Caco-2 (cell line): ENCODE results near the gene NDUFA13. TPM values are rescaled to one million over a fixed set of nuclear protein-coding genes. Genes with fewer than 3 reads are reported as not detected.

Source experiments
- BruUV-seq: library from RNA; stranded (reverse); fragments of 400-500 nt; replicated peaks from 2 replicates; lab custom pipeline; 2021; lab: Mats Ljungman, UMichigan
- CTCF ChIA-PET: fragments of 300-600 bp; sonication (Branson Sonifier 250); formaldehyde crosslinking; loops from one replicate; lab custom pipeline; 2022; ENCODE audit warnings: antibody characterized with exemption; lab: Charles Lee
- POLR2A ChIA-PET: fragments of 300-600 bp; sonication (Branson Sonifier 250); formaldehyde crosslinking; loops from one replicate; lab custom pipeline; 2022; ENCODE audit warnings: antibody characterized with exemption; lab: Charles Lee
- DNase-seq, 2 experiments: peaks; one replicate each; pipeline versions ENCODE4 v3.0.0 to v3.0.0-alpha.2; 2020 to 2022
- H3K27me3 ChIP-seq: replicated peaks from 2 replicates; pipeline ENCODE4 v1.6.0; 2011; ENCODE audit warnings: low read length; ENCODE audit not compliant: control insufficient read depth, insufficient read depth
- H3K36me3 ChIP-seq: 2 replicates; pipeline ENCODE4 v1.5.1; 2011; ENCODE audit warnings: low read length; ENCODE audit not compliant: control insufficient read depth, insufficient read depth
- H3K4me1 ChIP-seq: fragments of 250-450 bp; sonication (Bioruptor Pico); 2 replicates; pipeline ENCODE4 v1.5.1; 2020; ENCODE audit warnings: mild to moderate bottlenecking
- H3K4me3 ChIP-seq: 2 replicates; pipeline ENCODE4 v1.5.1; 2011; ENCODE audit warnings: low read depth, mild to moderate bottlenecking, control low read depth, low read length
- H3K9me3 ChIP-seq: fragments of 250-450 bp; sonication (Bioruptor Pico); 2 replicates; pipeline ENCODE4 v1.5.1; 2020; ENCODE audit warnings: mild to moderate bottlenecking, moderate library complexity
- H3K27ac Mint-ChIP-seq: one replicate; pipeline ENCODE4 v1.8.0; 2022; ENCODE audit warnings: mixed read lengths; ENCODE audit not compliant: unreplicated experiment
- H3K27me3 Mint-ChIP-seq: one replicate; pipeline ENCODE4 v1.8.0; 2022; ENCODE audit warnings: mixed read lengths; ENCODE audit not compliant: insufficient read depth, unreplicated experiment
- H3K36me3 Mint-ChIP-seq: one replicate; pipeline ENCODE4 v1.8.0; 2022; ENCODE audit warnings: mild to moderate bottlenecking, mixed read lengths; ENCODE audit not compliant: insufficient read depth, unreplicated experiment
- H3K4me1 Mint-ChIP-seq: one replicate; pipeline ENCODE4 v1.8.0; 2022; ENCODE audit warnings: low read depth, mixed read lengths; ENCODE audit not compliant: unreplicated experiment
- H3K4me3 Mint-ChIP-seq: one replicate; pipeline ENCODE4 v1.8.0; 2022; ENCODE audit warnings: mild to moderate bottlenecking, moderate library complexity, mixed read lengths; ENCODE audit not compliant: unreplicated experiment
- H3K9me3 Mint-ChIP-seq: one replicate; pipeline ENCODE4 v1.8.0; 2022; ENCODE audit warnings: mixed read lengths; ENCODE audit not compliant: unreplicated experiment
- CTCF ChIP-seq, 2 experiments: fragments of 200-600 bp in 1 of 2; IDR thresholded peaks; 1 replicate in 1 of 2; 2 replicates in 1 of 2; pipeline versions ENCODE4 v1.5.1 to v1.8.0; 2011 to 2022; ENCODE audit warnings: antibody characterized with exemption in 1 of 2, control low read depth in 1 of 2, inconsistent platforms in 1 of 2, low read depth in 1 of 2, low read length in 1 of 2, mild to moderate bottlenecking in 1 of 2, moderate library complexity in 1 of 2; ENCODE audit not compliant: insufficient read depth in 1 of 2, severe bottlenecking in 1 of 2, unreplicated experiment in 1 of 2
- intact Hi-C: fragments of 100-400 bp; cut with micrococcal nuclease; formaldehyde crosslinking; loops from one replicate; pipeline ENCODE4 v1.10.0; 2022; ENCODE audit not compliant: unreplicated experiment
- total RNA-seq: library from RNA; stranded (reverse); gene quantifications from 2 replicates; pipeline ENCODE4 v1.2.3, GENCODE V29; 2022

The NDUFA13 gene
- total RNA-seq, 1 experiment from 2014 or later, result 355 TPM

GRCh38 chr19:19543640-19544039 is 27.6 kb downstream of the NDUFA13 start:
- Mint-ChIP-seq H3K9me3 (no peaks in the 10 kb centered on the region), H3K4me1 (peaks cover 4% of the 10 kb centered on the region), H3K27ac (no peak overlapping the region), H3K27me3 (no peaks in the 10 kb centered on the region), H3K4me3 (no peak overlapping the region), H3K36me3 (no peaks in the 10 kb centered on the region)
- intact Hi-C loops, result no loop called here
- CTCF ChIA-PET, result no interaction called here
- H3K4me1 ChIP-seq, result no peaks in the 10 kb centered on the region
- no peak overlapping the region for H3K4me3 ChIP-seq
- no TSS peak for BruUV-seq
- DNase-seq, result no peak
- no peaks in the 10 kb centered on the region for H3K27me3 ChIP-seq
- TF ChIP-seq CTCF (IDR thresholded peaks at IDR 0.05; ENCODE audit: insufficient read depth in 1 of 2, low read depth in 1 of 2, low read length in 1 of 2, severe bottlenecking in 1 of 2, unreplicated experiment in 1 of 2), result no peak
- H3K36me3 ChIP-seq, result no peaks in the 10 kb centered on the region
- POLR2A ChIA-PET, result no interaction called here
- H3K9me3 ChIP-seq, result no peaks in the 10 kb centered on the region

GRCh38 chr19:19544257-19544953 is 28.4 kb downstream of the NDUFA13 start:
- H3K27ac Mint-ChIP-seq, result no peak overlapping the region
- ChIA-PET CTCF (no interaction called here), POLR2A (no interaction called here)
- H3K4me1 Mint-ChIP-seq, result no peaks in the 10 kb centered on the region
- Histone ChIP-seq H3K4me3 (no peak overlapping the region), H3K4me1 (no peaks in the 10 kb centered on the region), H3K9me3 (no peaks in the 10 kb centered on the region), H3K27me3 (no peaks in the 10 kb centered on the region), H3K36me3 (no peaks in the 10 kb centered on the region)
- TF ChIP-seq CTCF (IDR thresholded peaks at IDR 0.05; ENCODE audit: insufficient read depth in 1 of 2, low read depth in 1 of 2, low read length in 1 of 2, severe bottlenecking in 1 of 2, unreplicated experiment in 1 of 2), result no peak
- peaks cover 4% of the 10 kb centered on the region for H3K27me3 Mint-ChIP-seq
- no peak overlapping the region for H3K4me3 Mint-ChIP-seq
- intact Hi-C loops, result no loop called here
- BruUV-seq, result no TSS peak
- H3K9me3 Mint-ChIP-seq, result no peaks in the 10 kb centered on the region
- H3K36me3 Mint-ChIP-seq, result no peaks in the 10 kb centered on the region
- DNase-seq, result no peak

GRCh38 chr19:19544954-19545591 is 29.0 kb downstream of the NDUFA13 start:
- no peak for TF ChIP-seq CTCF (IDR thresholded peaks at IDR 0.05; ENCODE audit: insufficient read depth in 1 of 2, low read depth in 1 of 2, low read length in 1 of 2, severe bottlenecking in 1 of 2, unreplicated experiment in 1 of 2)
- intact Hi-C loops, result no loop called here
- no peaks in the 10 kb centered on the region for H3K4me1 ChIP-seq
- Mint-ChIP-seq H3K27ac (no peak overlapping the region), H3K36me3 (no peaks in the 10 kb centered on the region), H3K9me3 (no peaks in the 10 kb centered on the region), H3K4me1 (no peaks in the 10 kb centered on the region), H3K4me3 (no peak overlapping the region), H3K27me3 (peaks cover 4% of the 10 kb centered on the region)
- H3K27me3 ChIP-seq, result no peaks in the 10 kb centered on the region
- H3K36me3 ChIP-seq, result no peaks in the 10 kb centered on the region
- H3K4me3 ChIP-seq, result no peak overlapping the region
- no peaks in the 10 kb centered on the region for H3K9me3 ChIP-seq
- BruUV-seq, result no TSS peak
- ChIA-PET CTCF (no interaction called here), POLR2A (no interaction called here)
- DNase-seq, result no peak
